GM18511 (cell line): ENCODE measurements around the gene SMOC1.

Source experiments
- ATAC-seq: cut with Tn5 transposase; IDR thresholded peaks from one replicate; pipeline ENCODE4 v1.9.1; 2021; ENCODE audit warnings: mild to moderate bottlenecking, moderate library complexity; ENCODE audit not compliant: unreplicated experiment

The SMOC1 gene

GRCh38 chr14:70005281-70005805, 126.1 kb downstream of the SMOC1 start:
- ATAC-seq, result no peak

DNA sequence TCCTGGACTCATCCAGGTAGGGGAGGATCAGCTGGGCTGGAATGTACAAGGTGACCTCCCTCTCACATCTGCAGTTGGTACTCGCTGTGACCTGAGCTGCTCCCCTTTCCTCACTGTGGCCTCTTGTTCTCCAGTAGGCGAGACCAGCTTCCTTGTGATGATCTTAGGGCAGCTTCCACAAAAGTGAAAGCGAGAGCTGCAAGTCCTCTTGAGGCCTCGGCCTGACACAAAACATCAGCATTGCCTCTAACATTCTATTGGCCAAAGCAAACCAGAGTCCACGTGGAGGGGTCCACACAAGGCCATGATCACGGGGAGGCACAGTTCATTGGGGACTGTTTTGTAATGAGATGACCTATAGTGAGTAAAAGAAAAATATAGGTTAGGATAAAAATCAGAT, 127.5 kb downstream of the SMOC1 start:
- ATAC-seq, result no peak

DNA sequence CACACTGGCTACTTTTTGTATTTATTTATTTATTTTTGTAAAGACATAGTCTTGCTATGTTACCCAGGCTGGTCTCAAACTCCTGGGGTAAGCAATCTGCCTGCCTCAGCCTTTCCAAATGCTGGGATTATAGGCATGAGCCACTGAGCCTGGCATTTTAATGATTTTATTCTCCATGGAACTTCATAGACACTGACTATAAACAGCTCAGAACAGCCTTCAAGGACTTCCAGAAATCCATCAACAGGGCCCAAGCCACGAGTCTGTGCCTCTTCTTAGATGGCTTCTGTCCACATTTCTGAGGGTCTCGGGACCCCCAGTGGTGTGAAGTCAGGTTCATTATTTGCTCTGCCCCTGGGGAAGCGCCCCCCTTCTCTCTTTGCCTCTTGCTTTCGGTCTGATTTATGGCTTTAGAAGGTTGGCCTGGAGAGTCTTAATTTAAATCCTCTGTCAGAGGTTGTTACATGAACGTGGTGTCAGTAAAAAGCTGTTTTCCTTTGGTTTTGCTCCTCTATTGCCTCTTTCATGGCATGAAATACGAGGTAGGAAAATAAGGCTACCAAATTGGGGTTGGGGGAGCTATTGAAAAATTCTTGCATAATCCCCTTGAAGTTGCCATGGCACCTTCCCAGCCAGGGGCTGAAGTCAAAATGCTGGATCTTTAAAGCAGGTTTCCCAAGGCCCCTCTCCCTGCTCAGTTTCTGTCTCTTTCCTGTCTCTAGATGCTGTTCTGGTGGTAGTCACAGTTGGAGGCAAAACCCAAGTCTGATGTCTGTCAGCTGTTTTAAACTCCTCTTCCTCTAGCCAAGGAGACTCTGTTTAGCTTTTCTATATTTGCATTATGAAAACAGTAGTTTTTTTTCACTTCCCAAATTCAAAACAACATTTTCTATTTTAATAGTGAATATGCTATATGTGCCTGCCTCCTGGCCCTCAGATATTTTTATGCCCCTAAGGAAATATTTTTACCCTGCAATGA, 129.4 kb downstream of the SMOC1 start:
- no peak for ATAC-seq

GRCh38 chr14:70009961-70010360, 130.7 kb downstream of the SMOC1 start:
- ATAC-seq, result no peak

DNA sequence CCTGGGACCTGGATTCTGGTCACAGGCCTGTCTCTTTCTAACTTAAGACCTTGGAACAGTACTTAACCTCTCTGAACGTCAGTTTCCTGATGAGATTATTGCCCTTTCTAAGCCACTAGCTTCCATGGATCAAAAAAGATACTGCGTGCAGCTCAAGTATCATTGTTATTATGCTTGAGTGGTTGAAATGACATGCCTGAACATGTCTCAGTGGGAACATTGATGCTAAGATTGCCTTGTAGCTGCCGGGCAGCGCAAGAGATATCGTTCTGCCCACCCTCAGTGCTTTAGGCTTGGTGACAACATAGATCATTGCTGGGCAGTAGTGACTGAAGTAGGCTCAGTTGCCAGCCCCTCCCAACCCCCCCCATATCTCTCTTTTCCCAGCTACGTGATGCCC, 131.9 kb downstream of the SMOC1 start:
- ATAC-seq, result no peak

- ATAC-seq, result no peak
Measured at GRCh38 chr14:70011708-70012107, 132.5 kb downstream of the SMOC1 start.

- no peak for ATAC-seq
Measured at GRCh38 chr14:70013271-70013873, 134.2 kb downstream of the SMOC1 start.

- ATAC-seq, result no peak
Measured at GRCh38 chr14:70014406-70015095, 135.3 kb downstream of the SMOC1 start.

GRCh38 chr14:70018230-70018629, 139.0 kb downstream of the SMOC1 start:
- no peak for ATAC-seq

GRCh38 chr14:70018713-70019211, 139.5 kb downstream of the SMOC1 start:
- ATAC-seq, result no peak

DNA sequence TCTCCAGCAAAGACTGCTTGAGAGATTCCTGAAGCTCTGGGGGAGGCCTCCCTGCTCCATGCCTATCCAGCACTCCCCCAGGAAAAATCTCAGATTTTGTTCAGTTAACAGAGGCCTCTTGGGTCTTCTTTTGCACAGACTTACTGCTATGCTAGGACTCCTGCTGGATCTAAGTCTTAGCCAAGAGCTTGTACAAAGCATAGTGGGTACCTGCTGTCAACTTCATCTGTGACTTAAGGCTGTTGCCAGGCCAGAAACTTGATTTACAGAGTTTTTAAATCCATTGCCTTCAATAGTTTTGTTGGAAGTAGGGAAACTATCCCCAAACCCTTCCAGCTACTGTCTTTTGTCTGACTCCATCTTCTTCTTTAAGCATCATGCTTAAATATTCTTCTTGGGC, 140.5 kb downstream of the SMOC1 start:
- no peak for ATAC-seq

DNA sequence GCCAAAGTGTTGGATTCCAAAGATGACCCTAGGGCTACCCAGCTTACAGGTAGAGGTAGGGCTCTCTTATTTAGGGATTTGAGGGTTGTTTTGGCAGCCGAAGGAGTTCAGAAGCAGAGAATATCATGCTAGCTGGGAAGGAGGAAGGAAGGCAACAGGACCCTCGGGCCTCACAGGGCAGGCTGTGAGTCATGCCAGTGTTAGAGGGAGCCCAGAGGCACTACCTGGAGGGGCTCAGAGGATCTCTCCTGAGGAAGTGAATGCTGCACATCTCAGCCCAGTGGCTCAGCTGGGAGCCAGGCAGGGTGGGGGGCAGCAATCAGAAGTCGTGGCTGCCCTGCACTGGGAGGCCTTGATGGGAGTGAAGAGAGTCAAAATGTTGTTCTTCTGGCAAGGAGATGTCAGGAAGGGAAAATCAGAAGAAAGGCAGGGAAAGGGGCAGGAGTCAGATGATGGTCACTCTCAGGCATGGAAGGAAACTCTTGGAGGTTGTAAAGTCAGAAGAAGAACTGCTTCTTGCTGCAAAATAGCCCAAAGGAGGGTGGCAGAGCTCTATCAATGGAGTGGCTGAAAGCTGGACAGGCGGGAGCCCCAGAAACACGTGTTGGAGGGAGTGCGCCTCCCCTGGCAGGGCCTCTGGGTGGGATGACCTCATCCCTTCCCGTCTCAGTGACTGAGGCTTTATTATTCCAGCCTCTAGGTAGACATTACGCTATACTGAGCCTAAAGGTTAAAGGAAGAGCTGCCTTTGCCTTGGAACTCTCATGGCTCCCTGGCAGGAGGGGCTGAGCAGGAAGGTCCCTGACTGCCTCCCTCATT, 141.3 kb downstream of the SMOC1 start:
- no peak for ATAC-seq

DNA sequence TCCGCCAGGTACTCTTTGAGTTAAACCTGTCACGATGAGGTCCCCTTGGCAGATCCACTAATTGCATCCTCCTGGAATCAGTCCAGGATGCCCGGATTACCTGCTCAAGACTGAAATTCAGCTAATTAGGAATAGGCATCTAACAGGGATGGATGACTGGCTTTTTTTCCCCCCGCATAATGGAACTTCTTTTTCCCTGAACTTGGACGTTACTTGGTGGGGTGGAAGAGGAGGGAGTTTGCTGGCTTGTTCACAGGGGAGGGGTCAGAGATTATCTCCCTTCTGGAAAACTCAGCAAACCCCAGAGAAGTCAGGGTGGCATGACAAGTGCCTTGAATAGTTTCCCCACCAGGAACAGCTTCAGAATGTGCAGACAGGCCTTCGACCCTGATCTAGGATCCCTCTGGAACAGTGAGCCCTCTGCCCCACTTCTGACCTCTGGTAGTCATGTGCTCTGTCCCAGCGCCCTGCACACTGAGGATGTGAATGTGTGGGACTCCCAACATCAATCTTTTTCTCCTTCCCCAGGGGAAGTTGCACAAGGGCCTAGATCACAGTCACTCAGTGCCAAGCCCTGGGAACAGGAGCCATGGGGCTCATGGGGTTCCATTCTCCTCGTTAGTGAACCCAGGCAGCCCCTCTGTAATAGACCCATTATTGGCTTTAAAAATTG, 142.5 kb downstream of the SMOC1 start:
- no peak for ATAC-seq

GRCh38 chr14:70022771-70023445, 143.7 kb downstream of the SMOC1 start:
- no peak for ATAC-seq

DNA sequence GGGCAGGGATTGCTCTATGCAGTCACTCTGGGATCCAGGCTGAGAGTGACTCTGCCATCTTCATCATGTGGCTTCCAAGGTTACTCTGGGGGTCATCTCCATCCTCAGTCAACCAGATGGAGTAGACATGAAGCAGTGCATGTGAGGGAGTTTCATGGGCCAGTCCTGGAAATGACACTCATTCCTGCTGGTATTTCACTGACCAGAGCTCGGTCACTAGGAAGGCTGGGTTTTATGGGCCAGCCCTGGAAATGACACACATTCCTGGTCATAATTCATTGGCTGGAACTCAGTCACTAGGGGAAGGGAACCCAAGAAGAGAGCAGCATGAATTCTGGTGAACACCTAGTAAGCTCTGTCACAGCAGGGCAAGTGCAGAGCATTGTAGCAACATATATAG, 144.7 kb downstream of the SMOC1 start:
- ATAC-seq, result no peak

- ATAC-seq, result no peak
Measured at GRCh38 chr14:70027785-70028428, 148.7 kb downstream of the SMOC1 start.

DNA sequence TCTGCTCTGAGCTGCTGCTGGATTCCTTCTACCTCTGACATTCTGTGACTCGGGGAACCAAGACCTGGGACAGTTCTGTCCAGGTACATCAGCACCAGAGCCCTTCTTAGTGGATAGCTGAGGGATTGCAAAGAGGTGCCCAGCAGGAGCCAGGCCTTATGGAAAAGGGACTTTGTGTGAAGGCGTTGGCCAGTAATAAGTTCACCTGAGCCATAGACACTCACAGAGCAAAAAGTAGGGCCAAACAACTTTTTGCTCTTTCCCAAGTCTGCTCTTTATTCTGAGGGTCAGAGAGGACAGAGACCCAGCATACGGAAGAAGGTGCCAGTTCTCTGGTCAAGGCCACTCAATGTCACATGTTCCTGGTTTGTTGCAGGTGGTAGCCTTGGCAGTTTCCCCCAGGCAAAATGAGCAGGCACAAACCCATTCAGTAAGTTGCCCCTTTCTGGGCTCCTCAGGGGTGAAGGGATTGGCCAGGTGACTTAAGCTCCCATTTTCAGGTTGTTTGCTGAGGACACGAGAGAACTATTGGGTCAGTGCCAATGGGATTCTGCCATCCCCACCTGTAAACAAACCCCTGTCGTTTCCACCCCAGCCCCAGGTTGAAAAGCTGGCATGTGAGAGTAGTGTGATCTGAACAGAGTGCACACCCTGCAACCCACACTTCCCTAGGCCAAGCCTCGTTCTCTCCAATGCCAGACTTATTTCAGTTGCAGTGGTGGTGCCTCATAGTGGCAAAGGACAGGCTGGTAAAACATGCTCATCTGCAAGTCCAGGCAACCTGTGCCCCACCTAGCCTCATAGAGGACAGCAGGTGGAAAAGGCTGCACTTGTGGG, 150.3 kb downstream of the SMOC1 start:
- ATAC-seq, result no peak

DNA sequence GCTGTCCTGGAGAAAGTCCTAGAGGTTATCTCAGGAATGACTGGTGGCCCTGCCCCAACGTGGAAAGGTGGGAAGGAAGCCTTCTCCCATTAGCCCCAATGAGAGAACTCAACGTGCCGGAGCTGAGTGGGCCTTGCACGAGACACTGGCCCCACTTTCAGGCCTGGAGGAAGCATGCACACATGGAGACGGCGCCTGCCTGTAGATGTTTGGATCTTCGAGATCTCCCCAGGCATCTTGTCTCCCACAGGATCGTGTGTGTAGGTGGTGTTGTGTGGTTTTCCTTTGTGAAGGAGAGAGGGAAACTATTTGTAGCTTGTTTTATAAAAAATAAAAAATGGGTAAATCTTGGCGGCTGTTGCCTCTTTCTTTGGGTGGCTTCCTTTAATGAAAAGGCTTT, 152.8 kb downstream of the SMOC1 start:
- ATAC-seq, result no peak
